ENCODE measurements around the gene STARD4. TPM values are rescaled to one million over a fixed set of nuclear protein-coding genes. Genes with fewer than 3 reads are reported as not detected.

The STARD4 gene
- total RNA-seq, 4 donors from 2014 or later, result 32.2 to 88.1 (median 79.5) TPM

GRCh38 chr5:111555760-111556159 is 43.4 kb upstream of the STARD4 start:
- no peak overlapping the region for H3K4me3 ChIP-seq
- H3K9me3 ChIP-seq, result no peaks in the 10 kb centered on the region
- H3K36me3 ChIP-seq, result no peaks in the 10 kb centered on the region
- no peaks in the 10 kb centered on the region for H3K27me3 ChIP-seq
- no peak overlapping the region for H3K27ac ChIP-seq
- H3K4me1 ChIP-seq, result no peaks in the 10 kb centered on the region
- TF ChIP-seq POLR2A (IDR thresholded peaks at IDR 0.05) (no peak), CTCF (IDR thresholded peaks at IDR 0.05) (no peak)
- DNase-seq, result no peak

- no peak for TF ChIP-seq POLR2A (IDR thresholded peaks at IDR 0.05)
- TF ChIP-seq CTCF (IDR thresholded peaks at IDR 0.05), result no peak
- Histone ChIP-seq H3K36me3 (no peaks in the 10 kb centered on the region), H3K4me3 (no peak overlapping the region), H3K4me1 (no peaks in the 10 kb centered on the region), H3K27me3 (no peaks in the 10 kb centered on the region), H3K9me3 (no peaks in the 10 kb centered on the region), H3K27ac (no peak overlapping the region)
- no peak for DNase-seq
These were observed 41.5 kb upstream of the STARD4 start for GRCh38 chr5:111553868-111554267.

GRCh38 chr5:111552896-111553295 is 40.6 kb upstream of the STARD4 start:
- H3K27ac ChIP-seq, result no peak overlapping the region
- H3K4me3 ChIP-seq, result no peak overlapping the region
- H3K9me3 ChIP-seq, result no peaks in the 10 kb centered on the region
- TF ChIP-seq CTCF (IDR thresholded peaks at IDR 0.05), result no peak
- no peak for TF ChIP-seq POLR2A (IDR thresholded peaks at IDR 0.05)
- no peaks in the 10 kb centered on the region for H3K4me1 ChIP-seq
- DNase-seq, result no peak
- no peaks in the 10 kb centered on the region for H3K27me3 ChIP-seq
- H3K36me3 ChIP-seq, result no peaks in the 10 kb centered on the region

- Histone ChIP-seq H3K27ac (no peak overlapping the region), H3K4me3 (no peak overlapping the region), H3K27me3 (no peaks in the 10 kb centered on the region), H3K9me3 (no peaks in the 10 kb centered on the region), H3K4me1 (no peaks in the 10 kb centered on the region), H3K36me3 (no peaks in the 10 kb centered on the region)
- TF ChIP-seq CTCF (IDR thresholded peaks at IDR 0.05) (no peak), POLR2A (IDR thresholded peaks at IDR 0.05) (no peak)
- no peak for DNase-seq
These were observed 40.2 kb upstream of the STARD4 start for GRCh38 chr5:111552492-111552891.

GRCh38 chr5:111551569-111552275 is 39.4 kb upstream of the STARD4 start:
- TF ChIP-seq CTCF (IDR thresholded peaks at IDR 0.05) (no peak), POLR2A (IDR thresholded peaks at IDR 0.05) (no peak)
- H3K4me3 ChIP-seq, result no peak overlapping the region
- H3K9me3 ChIP-seq, result no peaks in the 10 kb centered on the region
- no peaks in the 10 kb centered on the region for H3K4me1 ChIP-seq
- no peak for DNase-seq
- no peaks in the 10 kb centered on the region for H3K27me3 ChIP-seq
- H3K27ac ChIP-seq, result peak overlapping the region in 1 of 4 donors; percentile 34
- H3K36me3 ChIP-seq, result no peaks in the 10 kb centered on the region

All from Peyer's patch (tissue), 4 donors.